HepG2 (cell line): ENCODE measurements around the gene AFAP1L2. TPM values are rescaled to one million over a fixed set of nuclear protein-coding genes. Genes with fewer than 3 reads are reported as not detected.

Experiments used
- BRF2 ChIP-seq: sonication (generic); formaldehyde crosslinking; IDR thresholded peaks from 2 replicates; pipeline ENCODE4 v1.8.1; 2022; ENCODE audit warnings: mild to moderate bottlenecking, missing genetic modification reagents
- GPBP1L1 ChIP-seq: sonication (generic); formaldehyde crosslinking; IDR thresholded peaks from 2 replicates; pipeline ENCODE4 v1.5.0; 2020; ENCODE audit warnings: mild to moderate bottlenecking, missing genetic modification reagents
- MATR3 ChIP-seq: sonication (generic); formaldehyde crosslinking; IDR thresholded peaks from 2 replicates; pipeline ENCODE4 v1.4.0; 2020; ENCODE audit warnings: missing genetic modification reagents
- MIER3 ChIP-seq: IDR thresholded peaks from 2 replicates; pipeline ENCODE4 v1.6.1; 2016; ENCODE audit warnings: missing compliant biosample characterization, borderline replicate concordance
- NBN ChIP-seq: fragments of 450-650 bp; conservative IDR thresholded peaks from 2 replicates; pipeline ENCODE4 v1.6.1; 2017
- NCOA5 ChIP-seq: sonication (generic); formaldehyde crosslinking; IDR thresholded peaks from 2 replicates; pipeline ENCODE4 v1.4.0; 2020; ENCODE audit warnings: missing genetic modification reagents
- NPAS2 ChIP-seq: sonication (generic); formaldehyde crosslinking; IDR thresholded peaks from 2 replicates; pipeline ENCODE4 v1.8.0; 2022; ENCODE audit warnings: mild to moderate bottlenecking, missing genetic modification reagents, borderline replicate concordance
- TARDBP ChIP-seq: sonication (generic); formaldehyde crosslinking; IDR thresholded peaks from 2 replicates; pipeline ENCODE4 v1.8.0; 2022; ENCODE audit warnings: mild to moderate bottlenecking, missing genetic modification reagents
- TEAD3 ChIP-seq: optimal IDR thresholded peaks from 2 replicates; pipeline ENCODE3; 2016; ENCODE audit warnings: borderline replicate concordance
- TFDP2 ChIP-seq: sonication (generic); formaldehyde crosslinking; IDR thresholded peaks from 2 replicates; pipeline ENCODE4 v1.4.0; 2020; ENCODE audit warnings: missing genetic modification reagents
- TMF1 ChIP-seq: sonication (generic); formaldehyde crosslinking; IDR thresholded peaks from 2 replicates; pipeline ENCODE4 v1.8.1; 2022; ENCODE audit warnings: low read depth, missing genetic modification reagents
- ZNF879 ChIP-seq: sonication (generic); formaldehyde crosslinking; IDR thresholded peaks from 2 replicates; pipeline ENCODE4 v1.8.1; 2023; ENCODE audit warnings: missing genetic modification reagents
- polyA plus RNA-seq, 8 experiments: library from polyadenylated mRNA; depleted of rRNA in 3 of 8; stranded (reverse) in 7 of 8; unstranded in 1 of 8; fragments of >200 nt; fragmentation: Illumina TruSeq in 4 of 8; extraction: Trizol in 4 of 8; gene quantifications; 2 replicates each; pipeline versions ENCODE4 v1.2.1 to v1.2.3, GENCODE V29; 2011 to 2016; ENCODE audit warnings: low read depth in 4 of 8, missing spikeins in 1 of 8, mixed read lengths in 1 of 8; ENCODE audit not compliant: insufficient read depth in 1 of 8
- total RNA-seq, 5 experiments: library from RNA; depleted of rRNA; stranded (reverse); fragments of >200 nt; fragmentation: Illumina TruSeq; extraction: Trizol; gene quantifications; 2 replicates each; pipeline ENCODE4 v1.2.3, GENCODE V29; 2016; ENCODE audit warnings: low read depth in 1 of 5

The AFAP1L2 gene
- total and polyA plus RNA-seq, 2 of the 13 experiments (the other 11 are each of a cell fraction or from before 2014, with no cell fraction given), result not detected

- no peak for TF ChIP-seq TEAD3 (CRISPR knock-in tag)
- no peak for TF ChIP-seq TMF1 (CRISPR knock-in tag)
- no peak for TF ChIP-seq NCOA5 (CRISPR knock-in tag)
- TF ChIP-seq BRF2 (CRISPR knock-in tag), result no peak
- TF ChIP-seq TARDBP (CRISPR knock-in tag), result no peak
- TF ChIP-seq NPAS2 (CRISPR knock-in tag), result no peak
- TF ChIP-seq MATR3 (CRISPR knock-in tag), result no peak
- no peak for TF ChIP-seq ZNF879 (CRISPR knock-in tag)
- no peak for TF ChIP-seq MIER3 (CRISPR knock-in tag)
- no peak for TF ChIP-seq TFDP2 (CRISPR knock-in tag)
- no peak for TF ChIP-seq GPBP1L1 (CRISPR knock-in tag)
- TF ChIP-seq NBN, result no peak
Observed at GRCh38 chr10:114256822-114257221, 147.5 kb downstream of the AFAP1L2 start (continued).
